Large intestine (tissue), 3 donors: ENCODE results near the gene DHRS7B. TPM values are rescaled to one million over a fixed set of nuclear protein-coding genes. Genes with fewer than 3 reads are reported as not detected.

Source experiments
- DNase-seq, 2 donors: peaks; one replicate each; pipeline versions ENCODE4 v3.0.0 to v3.0.0-alpha.2; 2013
- H3K27ac ChIP-seq: one replicate; pipeline ENCODE4 v1.5.1; 2013; ENCODE audit warnings: low read length
- H3K27me3 ChIP-seq: 2 replicates; pipeline ENCODE4 v1.6.1; 2013; ENCODE audit warnings: low read length; ENCODE audit not compliant: control insufficient read depth, insufficient read depth
- H3K36me3 ChIP-seq: 2 replicates; pipeline ENCODE4 v1.6.1; 2013; ENCODE audit warnings: low read length; ENCODE audit not compliant: control insufficient read depth, insufficient read depth
- H3K4me1 ChIP-seq: one replicate; pipeline ENCODE4 v1.6.1; 2013; ENCODE audit warnings: low read length; ENCODE audit not compliant: control insufficient read depth, insufficient read depth
- H3K4me3 ChIP-seq: one replicate; pipeline ENCODE4 v1.5.1; 2013; ENCODE audit warnings: low read length
- H3K9me3 ChIP-seq: one replicate; pipeline ENCODE4 v1.6.1; 2013; ENCODE audit warnings: mild to moderate bottlenecking, low read depth, low read length, moderate library complexity; ENCODE audit not compliant: control insufficient read depth
- WGBS: methylation state at CpG from one replicate; pipeline ENCODE4 v1.1.5; 2013; ENCODE audit warnings: low lambda C conversion rate; ENCODE audit not compliant: insufficient coverage; 5-methylcytosine and 5-hydroxymethylcytosine counted together
- polyA plus RNA-seq: library from polyadenylated mRNA; unstranded; fragments of 120-200 nt; gene quantifications from one replicate; pipeline ENCODE4 v1.2.1, GENCODE V29; 2013

DHRS7B gene
- polyA plus RNA-seq, 1 donor, result 29.2 TPM

DNA sequence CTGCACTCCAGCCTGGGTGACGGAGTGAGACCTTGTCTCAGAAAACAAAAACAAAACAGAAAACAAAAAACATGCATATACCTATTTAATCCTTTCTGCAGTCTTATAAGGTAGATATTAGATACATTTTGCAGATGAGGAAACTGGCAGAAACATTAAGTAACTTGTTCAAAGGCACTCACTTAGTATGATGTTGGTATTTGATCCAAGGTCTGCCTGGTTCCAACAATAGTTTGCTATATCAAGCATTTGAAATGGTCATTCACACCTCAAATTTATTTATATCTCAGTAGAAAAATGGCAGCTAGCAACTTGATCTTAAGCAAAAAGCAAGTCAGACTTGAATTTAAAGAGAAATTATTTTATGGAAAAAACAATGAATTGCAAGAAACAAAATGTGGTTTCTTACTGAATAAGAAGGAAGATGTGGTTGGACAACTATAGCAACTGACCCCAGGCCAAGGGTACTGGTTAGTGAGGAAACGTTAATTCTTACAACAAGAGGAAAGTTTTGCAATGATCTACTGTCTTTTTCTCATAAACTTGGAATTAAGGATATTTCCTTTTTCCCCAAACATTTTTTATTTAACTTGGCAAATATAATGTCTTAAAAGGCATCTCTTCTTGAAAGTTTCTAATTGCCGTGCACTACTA is 19.7 kb downstream of the DHRS7B start:
- Histone ChIP-seq H3K4me3 (no peak overlapping the region), H3K9me3 (peaks cover 13% of the 10 kb centered on the region), H3K36me3 (peaks cover 3% of the 10 kb centered on the region), H3K27me3 (no peaks in the 10 kb centered on the region), H3K4me1 (no peaks in the 10 kb centered on the region), H3K27ac (no peak overlapping the region)
- 88% methylated on average over 2 of the region's 3 CpGs for WGBS
- no peak for DNase-seq

DNA sequence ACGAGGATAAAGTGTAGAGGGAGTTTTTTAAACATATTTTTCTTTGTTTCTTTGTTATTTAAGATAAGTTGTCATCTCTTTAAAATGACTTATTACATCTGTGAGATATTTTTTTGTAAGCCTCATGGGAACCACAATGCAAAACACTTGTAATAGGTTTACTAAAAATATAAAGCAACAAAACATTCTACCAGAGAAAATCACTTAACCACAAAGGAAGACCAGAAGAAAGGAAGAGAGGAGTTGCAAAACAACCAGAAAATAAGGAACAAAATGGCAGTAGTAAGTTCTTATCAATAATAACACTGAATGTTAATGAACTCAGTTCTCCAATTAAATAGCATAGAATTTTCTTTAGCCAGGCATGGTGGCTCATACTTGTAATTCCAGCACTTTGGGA is 22.9 kb downstream of the DHRS7B start:
- no peak for DNase-seq
- WGBS, result 86% methylated on average over 1 of the region's 1 CpG
- Histone ChIP-seq H3K9me3 (peaks cover 28% of the 10 kb centered on the region), H3K27me3 (no peaks in the 10 kb centered on the region), H3K4me1 (no peaks in the 10 kb centered on the region), H3K4me3 (no peak overlapping the region), H3K36me3 (no peaks in the 10 kb centered on the region), H3K27ac (no peak overlapping the region)

DNA sequence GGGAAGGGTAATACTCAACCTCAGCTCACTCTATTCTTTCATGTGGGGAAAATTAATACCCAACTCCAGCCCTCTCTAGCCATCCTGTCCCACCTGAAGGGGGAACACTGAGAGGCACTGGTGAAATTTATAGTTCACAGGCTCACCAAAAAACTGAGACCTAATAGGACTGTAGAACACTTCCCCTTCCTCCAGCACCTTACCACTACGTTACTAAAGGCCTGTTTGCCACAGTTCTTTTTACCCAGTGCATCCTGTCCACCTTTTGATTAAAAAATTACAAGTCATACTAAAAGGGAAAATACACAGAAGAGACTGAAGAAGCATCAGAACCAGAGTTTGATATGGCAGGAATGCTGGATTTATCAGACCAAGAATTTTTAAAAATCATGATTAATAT is 26.0 kb downstream of the DHRS7B start:
- Histone ChIP-seq H3K4me3 (no peak overlapping the region), H3K36me3 (no peaks in the 10 kb centered on the region), H3K27ac (no peak overlapping the region), H3K27me3 (no peaks in the 10 kb centered on the region), H3K4me1 (no peaks in the 10 kb centered on the region), H3K9me3 (peaks cover 22% of the 10 kb centered on the region)
- WGBS, result no CpG with 5 or more reads among the region's 1 CpG
- DNase-seq, result no peak

DNA sequence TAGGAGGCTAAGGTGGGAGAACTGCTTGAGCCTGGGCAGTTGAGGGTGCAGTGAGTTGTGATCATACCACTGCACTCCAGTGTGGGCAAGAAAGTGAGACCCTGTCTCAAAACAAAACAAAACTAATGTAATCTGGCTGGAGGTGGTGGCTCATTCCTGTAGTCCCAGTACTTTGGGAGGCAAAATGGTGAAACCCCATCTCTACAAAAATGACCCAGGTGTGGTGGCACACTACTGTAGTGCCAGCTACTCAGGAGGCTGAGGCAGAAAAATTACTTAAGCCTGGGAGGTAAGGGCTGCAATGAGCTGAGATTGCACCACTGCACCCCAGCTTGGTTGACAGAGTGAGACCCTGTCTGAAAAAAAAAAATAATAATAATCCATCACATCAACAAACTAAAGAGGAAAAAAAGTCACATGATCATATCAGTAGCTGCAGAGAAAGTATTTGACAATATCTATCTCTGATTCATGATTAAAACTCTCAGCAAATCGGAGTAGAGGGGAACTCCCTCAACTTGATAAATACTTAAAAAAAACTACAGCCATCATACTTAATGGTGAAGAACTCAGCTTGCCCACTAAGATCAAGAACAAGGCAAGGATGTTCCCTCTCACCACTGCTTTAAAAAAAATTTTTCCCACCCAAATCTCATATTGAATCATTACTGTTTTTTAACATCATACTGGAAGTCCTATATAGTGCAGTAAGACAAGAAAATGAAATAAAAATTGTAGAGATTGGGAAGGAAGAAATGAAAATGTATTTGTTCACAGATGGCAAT is 31.0 kb downstream of the DHRS7B start:
- Histone ChIP-seq H3K9me3 (peaks cover 10% of the 10 kb centered on the region), H3K27me3 (no peaks in the 10 kb centered on the region), H3K4me1 (no peaks in the 10 kb centered on the region), H3K4me3 (no peak overlapping the region), H3K36me3 (no peaks in the 10 kb centered on the region), H3K27ac (no peak overlapping the region)
- no CpG with 5 or more reads among the region's 1 CpG for WGBS
- no peak for DNase-seq

DNA sequence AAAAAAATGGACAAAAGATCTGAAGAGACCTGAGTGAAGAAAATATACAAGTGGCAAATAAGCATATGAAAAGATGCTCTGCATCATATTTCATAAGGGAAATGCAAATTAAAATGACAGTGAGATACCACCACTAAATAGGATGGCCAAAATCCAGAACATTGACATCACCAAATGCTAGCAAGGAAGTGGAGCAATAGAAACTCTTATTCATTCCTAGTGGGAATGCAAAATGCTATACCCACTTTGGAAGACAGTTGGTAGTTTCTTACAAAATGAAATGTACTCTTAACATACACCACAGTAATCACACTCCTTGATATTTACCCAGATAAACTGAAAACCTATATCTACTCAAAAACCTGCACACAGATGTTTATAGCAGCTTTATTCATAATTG is 33.6 kb downstream of the DHRS7B start:
- no peak overlapping the region for H3K4me3 ChIP-seq
- DNase-seq, result no peak
- no peaks in the 10 kb centered on the region for H3K27me3 ChIP-seq

DNA sequence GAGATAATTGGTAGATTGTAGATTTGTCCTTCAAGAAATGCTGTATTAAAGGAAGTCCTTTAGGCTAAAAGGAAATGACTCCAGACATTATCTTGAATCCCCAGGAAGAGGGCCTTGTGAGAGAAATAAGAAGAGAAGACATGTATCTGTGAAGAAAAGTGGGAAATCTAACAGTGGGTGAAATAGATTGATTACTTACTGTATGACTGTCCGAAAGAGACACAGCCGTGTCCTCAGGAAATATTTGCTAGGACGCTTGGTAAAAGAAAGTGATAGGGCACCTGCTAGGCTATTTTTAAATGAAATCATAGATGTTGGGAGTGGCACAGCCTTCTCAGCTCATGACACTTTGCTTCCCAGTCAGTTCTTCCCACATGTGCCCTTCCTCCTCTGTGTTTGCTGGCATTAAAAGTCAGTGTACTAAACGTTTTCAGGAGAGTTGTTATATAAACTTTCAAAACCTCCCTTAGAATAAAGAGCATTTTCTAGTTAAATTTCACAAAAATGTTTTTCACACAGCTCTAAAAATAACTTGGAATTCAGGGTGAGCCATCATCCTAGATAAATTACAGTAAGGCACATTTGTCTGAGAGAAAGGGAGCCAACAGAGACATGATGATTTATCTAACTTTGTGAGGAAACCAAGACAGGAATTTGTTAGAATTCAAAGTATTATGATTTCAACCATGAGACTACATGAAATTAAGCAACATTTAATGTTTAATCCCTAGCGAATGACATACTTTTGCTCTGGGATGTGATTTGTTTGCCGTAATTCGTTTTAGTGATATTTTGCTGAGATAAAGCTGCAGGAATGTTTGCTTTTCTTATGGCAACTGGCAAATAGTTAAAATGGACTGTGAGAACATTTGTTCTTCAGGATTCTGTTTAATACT is 35.0 kb downstream of the DHRS7B start:
- H3K27ac ChIP-seq, result no peak overlapping the region
- H3K4me3 ChIP-seq, result no peak overlapping the region
- H3K36me3 ChIP-seq, result no peaks in the 10 kb centered on the region
- H3K9me3 ChIP-seq, result no peaks in the 10 kb centered on the region
- WGBS, result 17% methylated on average over 1 of the region's 7 CpGs
- no peak for DNase-seq
- H3K27me3 ChIP-seq, result no peaks in the 10 kb centered on the region
- H3K4me1 ChIP-seq, result no peaks in the 10 kb centered on the region

More for the DNA sequence above, 33.6 kb downstream of the DHRS7B start:
- Histone ChIP-seq H3K4me1 (no peaks in the 10 kb centered on the region), H3K36me3 (no peaks in the 10 kb centered on the region), H3K9me3 (no peaks in the 10 kb centered on the region), H3K27ac (no peak overlapping the region)

DNA sequence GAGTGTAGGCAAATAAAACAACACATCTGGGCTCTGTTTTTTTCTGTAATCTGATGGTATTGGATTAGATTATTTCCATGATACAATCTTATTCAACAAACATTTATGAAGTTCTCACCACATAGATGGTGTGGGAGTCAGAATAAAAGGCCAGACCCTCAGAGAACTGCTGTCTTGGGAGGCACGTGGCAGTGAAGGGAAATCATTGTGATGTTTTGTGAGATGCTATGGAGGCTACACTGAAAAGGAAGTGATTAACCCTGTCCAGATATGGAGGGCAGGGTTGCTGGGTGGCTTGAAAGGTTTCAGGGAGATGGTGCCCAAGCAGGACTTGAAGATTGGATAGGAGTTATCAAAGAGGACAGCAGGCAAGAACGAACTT is 35.6 kb downstream of the DHRS7B start:
- Histone ChIP-seq H3K9me3 (no peaks in the 10 kb centered on the region), H3K4me3 (no peak overlapping the region), H3K27ac (no peak overlapping the region), H3K27me3 (no peaks in the 10 kb centered on the region), H3K36me3 (no peaks in the 10 kb centered on the region), H3K4me1 (no peaks in the 10 kb centered on the region)
- WGBS, result no CpG with 5 or more reads among the region's 2 CpGs
- no peak for DNase-seq

DNA sequence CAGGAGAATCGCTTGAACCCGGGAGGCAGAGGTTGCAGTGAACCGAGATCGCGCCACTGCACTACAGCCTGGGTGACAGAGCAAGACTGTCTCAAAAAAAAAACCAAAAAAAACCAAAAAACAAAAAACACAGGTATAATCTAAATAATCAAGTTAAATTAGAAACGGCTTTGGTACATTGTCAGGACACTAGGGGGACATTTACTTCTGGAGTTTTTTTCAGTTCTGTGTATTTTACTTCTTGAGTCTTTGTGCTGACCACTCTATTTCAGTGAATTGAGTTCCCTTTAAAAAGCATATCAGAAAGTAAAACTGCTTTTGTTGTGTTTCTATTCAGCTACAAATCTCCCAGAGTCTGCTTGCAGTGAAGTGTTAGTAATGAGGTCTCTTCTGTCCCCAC is 36.3 kb downstream of the DHRS7B start:
- 100% methylated on average over 2 of the region's 6 CpGs for WGBS
- H3K4me1 ChIP-seq, result no peaks in the 10 kb centered on the region

DNA sequence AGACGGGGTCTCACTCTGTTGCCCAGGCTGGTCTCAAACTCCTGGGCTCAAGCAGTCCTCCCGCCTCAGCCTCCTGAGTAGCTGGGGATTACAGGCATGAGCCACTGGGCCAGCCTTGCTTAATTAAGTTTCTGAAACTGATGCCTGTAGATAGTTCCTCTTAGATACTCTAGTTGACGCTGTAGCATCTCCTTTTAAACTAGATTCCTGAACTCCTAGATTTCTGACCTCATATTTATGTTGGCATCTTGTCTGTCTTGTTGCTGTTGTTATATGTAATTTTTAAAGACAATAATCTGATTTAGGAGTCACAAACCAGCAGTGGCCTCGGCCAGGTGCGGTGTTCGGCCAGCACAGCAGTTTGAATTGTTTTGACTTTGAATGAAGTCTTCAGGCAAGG is 37.5 kb downstream of the DHRS7B start:
- WGBS, result no CpG with 5 or more reads among the region's 6 CpGs
- no peaks in the 10 kb centered on the region for H3K4me1 ChIP-seq

More for the DNA sequence above, 36.3 kb downstream of the DHRS7B start:
- Histone ChIP-seq H3K4me3 (no peak overlapping the region), H3K27me3 (no peaks in the 10 kb centered on the region), H3K27ac (no peak overlapping the region), H3K9me3 (no peaks in the 10 kb centered on the region), H3K36me3 (no peaks in the 10 kb centered on the region)
- DNase-seq, result no peak

DNA sequence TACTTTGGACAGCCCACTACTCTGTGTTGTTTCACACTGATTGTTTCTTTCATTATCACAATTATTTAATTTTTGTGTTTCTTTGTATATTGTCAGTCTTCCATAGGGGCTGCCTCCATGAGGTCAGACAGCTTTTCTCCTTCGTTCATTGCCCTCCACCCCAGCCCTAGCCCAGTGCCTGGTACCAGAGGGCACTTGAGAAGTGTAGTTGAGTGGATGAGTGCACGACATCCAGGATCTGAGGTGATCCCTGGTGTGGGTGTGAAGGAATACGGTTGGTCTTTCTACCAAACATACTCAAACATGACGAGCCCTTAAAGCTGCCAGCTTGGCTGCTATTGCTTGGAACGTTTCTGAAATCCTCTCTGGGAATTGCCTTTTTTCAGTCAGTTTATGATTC is 37.9 kb downstream of the DHRS7B start:
- Histone ChIP-seq H3K27ac (no peak overlapping the region), H3K4me1 (no peaks in the 10 kb centered on the region), H3K9me3 (no peaks in the 10 kb centered on the region), H3K27me3 (no peaks in the 10 kb centered on the region), H3K4me3 (no peak overlapping the region), H3K36me3 (peaks cover 1% of the 10 kb centered on the region)
- WGBS, result no CpG with 5 or more reads among the region's 5 CpGs
- no peak for DNase-seq

More for the DNA sequence above, 37.5 kb downstream of the DHRS7B start:
- Histone ChIP-seq H3K27ac (no peak overlapping the region), H3K36me3 (no peaks in the 10 kb centered on the region), H3K27me3 (no peaks in the 10 kb centered on the region), H3K4me3 (no peak overlapping the region), H3K9me3 (no peaks in the 10 kb centered on the region)
- DNase-seq, result no peak
